ENCODE results near the gene MAP2K7.

MAP2K7 gene

GRCh38 chr19:7941895-7942596, 38.4 kb downstream of the MAP2K7 start:
- TF ChIP-seq CTCF (IDR thresholded peaks at IDR 0.05; ENCODE audit: control insufficient read depth, insufficient read depth, low read depth, low read length, missing control alignments) = no peak
- H3K4me3 ChIP-seq (ENCODE audit: control insufficient read depth, low read depth, low read length) = peak overlapping the region; percentile 100
- no peak for DNase-seq (ENCODE audit: low read depth)

DNA sequence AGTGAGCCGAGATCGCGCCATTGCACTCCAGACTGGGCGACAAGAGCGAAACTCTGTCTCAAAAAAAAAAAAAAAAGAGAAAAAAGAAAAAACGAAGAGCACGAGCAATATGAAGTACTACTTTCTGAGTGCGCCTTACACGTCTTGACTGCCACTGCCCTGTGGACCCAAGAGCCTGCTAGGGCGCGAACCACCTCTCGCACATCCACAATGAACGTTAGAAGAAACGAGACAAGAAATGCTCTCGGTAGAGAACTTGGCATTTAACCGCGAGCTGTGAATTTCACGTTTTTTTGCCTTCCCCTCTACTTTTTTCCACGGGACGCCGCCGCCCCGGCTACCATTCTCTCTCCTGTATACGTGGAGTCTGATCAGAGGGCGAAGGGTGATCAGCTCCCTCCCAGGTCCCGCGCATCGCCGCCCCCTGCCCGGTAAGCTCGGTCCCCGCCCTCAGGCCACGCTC, 39.3 kb downstream of the MAP2K7 start:
- no peak for DNase-seq (ENCODE audit: low read depth)
- no peak for TF ChIP-seq CTCF (IDR thresholded peaks at IDR 0.05; ENCODE audit: control insufficient read depth, insufficient read depth, low read depth, low read length, missing control alignments)
- peak overlapping the region; percentile 100 for H3K4me3 ChIP-seq (ENCODE audit: control insufficient read depth, low read depth, low read length)

GRCh38 chr19:7943444-7944176, 39.9 kb downstream of the MAP2K7 start, which contains the start of gene TIMM44:
Gene TIMM44 (minus strand): TSS chr19:7943666. CDS start chr19:7943651, 15 bp downstream.
- peak within 1 kb of the TSS; percentile 100 for H3K4me3 ChIP-seq (ENCODE audit: control insufficient read depth, low read depth, low read length)
- DNase-seq (ENCODE audit: low read depth) = peak; percentile 97
- no peak for TF ChIP-seq CTCF (IDR thresholded peaks at IDR 0.05; ENCODE audit: control insufficient read depth, insufficient read depth, low read depth, low read length, missing control alignments)

- DNase-seq (ENCODE audit: low read depth) = peak; percentile 74
- H3K4me3 ChIP-seq (ENCODE audit: control insufficient read depth, low read depth, low read length) = peak overlapping the region; percentile 100
- peak; percentile 80 for TF ChIP-seq CTCF (IDR thresholded peaks at IDR 0.05; ENCODE audit: control insufficient read depth, insufficient read depth, low read depth, low read length, missing control alignments)
Measured at GRCh38 chr19:7944177-7944761, 40.6 kb downstream of the MAP2K7 start.

- no peak for DNase-seq (ENCODE audit: low read depth)
- H3K4me3 ChIP-seq (ENCODE audit: control insufficient read depth, low read depth, low read length) = no peak overlapping the region
- TF ChIP-seq CTCF (IDR thresholded peaks at IDR 0.05; ENCODE audit: control insufficient read depth, insufficient read depth, low read depth, low read length, missing control alignments) = no peak
Measured at GRCh38 chr19:7947939-7948338, 44.3 kb downstream of the MAP2K7 start.

- no peak overlapping the region for H3K4me3 ChIP-seq (ENCODE audit: control insufficient read depth, low read depth, low read length)
- no peak for TF ChIP-seq CTCF (IDR thresholded peaks at IDR 0.05; ENCODE audit: control insufficient read depth, insufficient read depth, low read depth, low read length, missing control alignments)
- DNase-seq (ENCODE audit: low read depth) = no peak
Measured at GRCh38 chr19:7953060-7953459, 49.4 kb downstream of the MAP2K7 start.

All from AG09309 (cell line).